ENCODE results near the gene APP. TPM values are rescaled to one million over a fixed set of nuclear protein-coding genes. Genes with fewer than 3 reads are reported as not detected.

Gene APP
- total and polyA plus RNA-seq, 3 donors from 2014 or later = 390 to 670 (median 409) TPM

DNA sequence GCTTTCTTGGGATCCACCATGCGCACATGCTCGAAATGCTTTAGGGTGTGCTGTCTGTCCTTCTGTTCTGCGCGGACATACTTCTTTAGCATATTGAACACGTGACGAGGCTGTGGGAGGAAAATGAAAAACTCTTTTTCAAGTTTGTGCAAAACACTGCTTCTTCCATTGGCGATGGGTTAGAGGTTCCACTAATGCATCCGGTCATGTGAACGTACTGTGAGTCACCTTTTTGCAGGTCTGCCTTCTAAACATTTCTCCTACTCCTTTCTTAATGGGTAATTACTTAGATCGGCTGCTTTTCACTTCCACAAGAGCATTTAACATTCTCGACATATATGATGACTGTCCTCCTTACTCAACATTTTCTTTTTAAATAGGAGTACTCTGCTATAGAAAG, 214.9 kb downstream of the APP start:
- no peak for DNase-seq

DNA sequence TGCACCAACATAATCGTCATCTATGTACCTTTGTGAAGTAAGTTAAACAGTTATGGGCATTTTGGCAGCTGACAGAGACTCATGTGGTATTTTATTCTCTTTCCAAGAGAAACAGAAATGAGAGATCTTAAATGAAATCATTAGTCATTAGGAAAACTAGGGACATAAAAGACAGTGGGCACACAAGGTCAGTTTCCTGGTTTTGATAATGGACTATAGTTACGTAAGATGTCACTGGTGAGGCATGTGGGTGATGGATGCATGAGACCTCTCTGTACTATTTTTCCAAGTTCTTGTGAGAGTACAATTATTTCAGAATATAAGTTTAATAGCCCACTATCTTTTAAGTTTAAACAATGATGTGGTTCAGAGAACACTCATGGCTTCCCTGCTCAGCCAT, 216.9 kb downstream of the APP start:
- H3K36me3 ChIP-seq (ENCODE audit: low read depth, missing control alignments) = no peaks in the 10 kb centered on the region
- no peak for DNase-seq
- no peaks in the 10 kb centered on the region for H3K4me1 ChIP-seq
- TF ChIP-seq, protein P1, sequence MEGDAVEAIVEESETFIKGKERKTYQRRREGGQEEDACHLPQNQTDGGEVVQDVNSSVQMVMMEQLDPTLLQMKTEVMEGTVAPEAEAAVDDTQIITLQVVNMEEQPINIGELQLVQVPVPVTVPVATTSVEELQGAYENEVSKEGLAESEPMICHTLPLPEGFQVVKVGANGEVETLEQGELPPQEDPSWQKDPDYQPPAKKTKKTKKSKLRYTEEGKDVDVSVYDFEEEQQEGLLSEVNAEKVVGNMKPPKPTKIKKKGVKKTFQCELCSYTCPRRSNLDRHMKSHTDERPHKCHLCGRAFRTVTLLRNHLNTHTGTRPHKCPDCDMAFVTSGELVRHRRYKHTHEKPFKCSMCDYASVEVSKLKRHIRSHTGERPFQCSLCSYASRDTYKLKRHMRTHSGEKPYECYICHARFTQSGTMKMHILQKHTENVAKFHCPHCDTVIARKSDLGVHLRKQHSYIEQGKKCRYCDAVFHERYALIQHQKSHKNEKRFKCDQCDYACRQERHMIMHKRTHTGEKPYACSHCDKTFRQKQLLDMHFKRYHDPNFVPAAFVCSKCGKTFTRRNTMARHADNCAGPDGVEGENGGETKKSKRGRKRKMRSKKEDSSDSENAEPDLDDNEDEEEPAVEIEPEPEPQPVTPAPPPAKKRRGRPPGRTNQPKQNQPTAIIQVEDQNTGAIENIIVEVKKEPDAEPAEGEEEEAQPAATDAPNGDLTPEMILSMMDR (IDR thresholded peaks at IDR 0.05) = no peak
- no peak for TF ChIP-seq POLR2A (IDR thresholded peaks at IDR 0.05)
- H3K4me3 ChIP-seq = no peak overlapping the region
- intact Hi-C loops (cut with DNase I; ENCODE audit: low total_unique reads) = no loop called here
- no peaks in the 10 kb centered on the region for H3K27me3 ChIP-seq
- 81 to 88% methylated on average over 2 of the region's 2 CpGs for WGBS, 2 donors
- H3K9me3 ChIP-seq = no peaks in the 10 kb centered on the region
- no peak overlapping the region for H3K27ac ChIP-seq

More for the DNA sequence above, 214.9 kb downstream of the APP start:
- H3K4me1 ChIP-seq = no peaks in the 10 kb centered on the region
- H3K27me3 ChIP-seq = no peaks in the 10 kb centered on the region
- no peak overlapping the region for H3K27ac ChIP-seq
- H3K36me3 ChIP-seq (ENCODE audit: low read depth, missing control alignments) = no peaks in the 10 kb centered on the region
- no peak overlapping the region for H3K4me3 ChIP-seq
- no peaks in the 10 kb centered on the region for H3K9me3 ChIP-seq
- TF ChIP-seq, protein P1 (IDR thresholded peaks at IDR 0.05) = no peak
- TF ChIP-seq POLR2A (IDR thresholded peaks at IDR 0.05) = no peak
- intact Hi-C loops (cut with DNase I; ENCODE audit: low total_unique reads) = no loop called here
- 95 to 96% methylated on average over 11 of the region's 11 CpGs for WGBS, 2 donors

DNA sequence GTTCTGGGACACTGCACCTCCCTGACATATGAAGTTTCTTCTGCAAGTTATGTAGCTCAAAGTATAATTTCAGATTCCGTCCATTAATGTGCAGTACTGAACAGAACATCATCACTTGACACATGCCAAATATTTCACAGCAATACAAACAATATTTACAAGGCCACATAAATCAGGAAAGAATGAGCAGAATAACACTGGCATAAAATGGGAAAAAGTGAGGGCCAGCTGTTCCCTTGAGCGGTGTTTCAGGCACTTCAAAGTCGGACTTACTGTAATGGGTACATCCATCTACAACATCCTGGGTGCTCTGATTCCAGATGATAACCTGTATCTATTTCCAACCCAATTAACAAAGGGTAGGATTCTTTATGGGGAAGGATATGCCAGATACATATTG, 217.4 kb downstream of the APP start:
- Histone ChIP-seq H3K9me3 (no peaks in the 10 kb centered on the region), H3K36me3 (ENCODE audit: low read depth, missing control alignments) (no peaks in the 10 kb centered on the region), H3K4me1 (no peaks in the 10 kb centered on the region), H3K27me3 (no peaks in the 10 kb centered on the region), H3K4me3 (no peak overlapping the region), H3K27ac (no peak overlapping the region)
- intact Hi-C loops (cut with DNase I; ENCODE audit: low total_unique reads) = no loop called here
- TF ChIP-seq POLR2A (IDR thresholded peaks at IDR 0.05) = no peak
- TF ChIP-seq, protein P1 (IDR thresholded peaks at IDR 0.05) = no peak
- no peak for DNase-seq
- 95 to 98% methylated on average over 3 of the region's 3 CpGs for WGBS, 2 donors

DNA sequence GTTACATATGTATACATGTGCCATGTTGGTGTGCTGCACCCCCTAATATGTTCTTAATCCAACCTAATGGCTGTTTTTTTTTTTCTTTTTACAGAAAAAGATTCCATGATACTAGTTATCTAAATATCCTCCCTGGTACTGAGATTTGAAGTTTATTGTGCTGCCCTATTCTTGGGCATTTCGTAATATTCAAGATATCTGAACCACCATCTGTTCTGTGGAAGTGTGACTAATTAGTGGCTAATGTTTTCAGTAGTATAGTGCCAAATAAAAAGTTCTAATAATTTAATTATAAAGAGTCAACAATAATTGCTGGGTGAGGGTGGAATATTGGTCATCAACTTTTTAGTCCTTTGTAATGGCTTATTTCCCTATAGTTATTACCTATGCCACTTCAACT, 218.3 kb downstream of the APP start:
- no peak for DNase-seq
- H3K27ac ChIP-seq = peak overlapping the region in 1 of 2 donors; percentile 23
- no peaks in the 10 kb centered on the region for H3K9me3 ChIP-seq
- TF ChIP-seq, protein P1 (IDR thresholded peaks at IDR 0.05) = no peak
- TF ChIP-seq POLR2A (IDR thresholded peaks at IDR 0.05) = no peak
- intact Hi-C loops (cut with DNase I; ENCODE audit: low total_unique reads) = no loop called here
- H3K4me3 ChIP-seq = no peak overlapping the region
- 76 to 93% methylated on average over 1 of the region's 1 CpG for WGBS, 2 donors
- H3K27me3 ChIP-seq = no peaks in the 10 kb centered on the region
- no peaks in the 10 kb centered on the region for H3K4me1 ChIP-seq
- no peaks in the 10 kb centered on the region for H3K36me3 ChIP-seq (ENCODE audit: low read depth, missing control alignments)

DNA sequence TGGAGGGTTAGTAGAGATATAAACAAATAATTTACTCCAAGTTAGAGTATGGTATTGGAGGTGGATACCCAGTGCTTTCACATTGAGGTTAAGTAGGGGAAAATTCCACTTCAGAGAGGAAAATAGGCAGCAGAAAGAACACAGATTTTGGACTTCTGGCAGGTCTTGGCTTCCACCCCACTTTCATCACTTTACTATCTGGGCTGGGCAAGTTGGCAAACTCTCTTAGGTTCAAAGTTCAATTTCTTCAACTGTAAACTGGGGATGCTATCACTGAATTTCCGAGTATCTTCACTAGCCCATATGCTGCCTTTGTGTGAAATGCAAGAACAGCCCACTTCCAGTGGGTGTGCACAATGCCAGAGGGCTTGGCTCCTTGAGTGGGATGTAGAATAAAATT, 220.9 kb downstream of the APP start:
- intact Hi-C loops (cut with DNase I; ENCODE audit: low total_unique reads) = no loop called here
- H3K9me3 ChIP-seq = no peaks in the 10 kb centered on the region
- H3K36me3 ChIP-seq (ENCODE audit: low read depth, missing control alignments) = no peaks in the 10 kb centered on the region
- H3K27me3 ChIP-seq = no peaks in the 10 kb centered on the region
- H3K4me3 ChIP-seq = no peak overlapping the region
- no peak for TF ChIP-seq POLR2A (IDR thresholded peaks at IDR 0.05)
- TF ChIP-seq, protein P1 (IDR thresholded peaks at IDR 0.05) = no peak
- DNase-seq = no peak
- H3K4me1 ChIP-seq = no peaks in the 10 kb centered on the region
- WGBS, 2 donors = 0% methylated on average over 1 of the region's 1 CpG
- H3K27ac ChIP-seq = no peak overlapping the region
